Measurements from ENCODE around the gene COG2. TPM values are rescaled to one million over a fixed set of nuclear protein-coding genes. Genes with fewer than 3 reads are reported as not detected.
"Not testable (repeated sequence)": the region's sequence is repeated elsewhere in the genome, so short reads cannot be mapped to it uniquely, and the experiment has no call there.

COG2 gene
- total RNA-seq, 4 donors from 2014 or later: 21.5 to 46.5 (median 27.4) TPM

GRCh38 chr1:230650300-230650699 is 8.0 kb downstream of the COG2 start:
- Histone ChIP-seq H3K9me3 (no peaks in the 10 kb centered on the region), H3K4me3 (no peak overlapping the region), H3K36me3 (no peaks in the 10 kb centered on the region), H3K4me1 (peaks cover 0 to 13% of the 10 kb centered on the region in 2 donors), H3K27me3 (no peaks in the 10 kb centered on the region), H3K27ac (no peak overlapping the region)
- in situ Hi-C loops (cut with MboI; ENCODE audit: low sequenced_read_pairs in 4 of 4) (no loop called here), intact Hi-C loops (cut with DNase I; ENCODE audit: low total_unique reads) (no loop called here)
- no peak for TF ChIP-seq CTCF (IDR thresholded peaks at IDR 0.05 in 4 of 5, conservative IDR thresholded peaks at IDR 0.05 in 1 of 5)
- no peak for TF ChIP-seq POLR2A (IDR thresholded peaks at IDR 0.05)
- no peak for DNase-seq
- no peak for ATAC-seq

- intact Hi-C loops (cut with DNase I; ENCODE audit: low total_unique reads): no loop called here
- H3K27ac ChIP-seq: no peak overlapping the region
- no peaks in the 10 kb centered on the region for H3K9me3 ChIP-seq
- in situ Hi-C loops (cut with MboI; ENCODE audit: low sequenced_read_pairs in 4 of 4): no loop called here
- DNase-seq (no peak), ATAC-seq (no peak)
- H3K4me1 ChIP-seq: peaks cover 0 to 13% of the 10 kb centered on the region in 2 donors
- no peak overlapping the region for H3K4me3 ChIP-seq
- H3K36me3 ChIP-seq: no peaks in the 10 kb centered on the region
- TF ChIP-seq POLR2A (IDR thresholded peaks at IDR 0.05): no peak
- no peak for TF ChIP-seq CTCF (IDR thresholded peaks at IDR 0.05 in 4 of 5, conservative IDR thresholded peaks at IDR 0.05 in 1 of 5)
- no peaks in the 10 kb centered on the region for H3K27me3 ChIP-seq
Measured at GRCh38 chr1:230651235-230651634, 9.0 kb downstream of the COG2 start.

- ATAC-seq; DNase-seq; H3K27ac ChIP-seq; H3K4me1 ChIP-seq; in situ Hi-C loops (cut with MboI; ENCODE audit: low sequenced_read_pairs in 4 of 4); H3K9me3 ChIP-seq; intact Hi-C loops (cut with DNase I; ENCODE audit: low total_unique reads); H3K4me3 ChIP-seq; H3K27me3 ChIP-seq: not testable (repeated sequence)
- H3K36me3 ChIP-seq: peaks cover 0 to 28% of the 10 kb centered on the region in 2 donors
Measured at GRCh38 chr1:230656719-230657118, 14.4 kb downstream of the COG2 start.

GRCh38 chr1:230658103-230658502 is 15.8 kb downstream of the COG2 start:
- in situ Hi-C loops (cut with MboI; ENCODE audit: low sequenced_read_pairs in 4 of 4); H3K4me1 ChIP-seq; H3K4me3 ChIP-seq; DNase-seq; H3K27me3 ChIP-seq; H3K9me3 ChIP-seq; H3K27ac ChIP-seq; intact Hi-C loops (cut with DNase I; ENCODE audit: low total_unique reads); ATAC-seq: not testable (repeated sequence)
- H3K36me3 ChIP-seq: peaks cover 0 to 34% of the 10 kb centered on the region in 2 donors

GRCh38 chr1:230658691-230659090 is 16.4 kb downstream of the COG2 start:
- no peak overlapping the region for H3K27ac ChIP-seq
- no peaks in the 10 kb centered on the region for H3K4me1 ChIP-seq
- intact Hi-C loops (cut with DNase I; ENCODE audit: low total_unique reads): no loop called here
- H3K27me3 ChIP-seq: no peaks in the 10 kb centered on the region
- in situ Hi-C loops (cut with MboI; ENCODE audit: low sequenced_read_pairs in 4 of 4): no loop called here
- no peaks in the 10 kb centered on the region for H3K9me3 ChIP-seq
- no peak for DNase-seq
- ATAC-seq: no peak
- H3K4me3 ChIP-seq: no peak overlapping the region
- TF ChIP-seq POLR2A (IDR thresholded peaks at IDR 0.05): no peak
- peaks cover 0 to 40% of the 10 kb centered on the region in 2 donors for H3K36me3 ChIP-seq

- in situ Hi-C loops (cut with MboI; ENCODE audit: low sequenced_read_pairs in 4 of 4): no loop called here
- Histone ChIP-seq H3K27me3 (no peaks in the 10 kb centered on the region), H3K4me3 (no peak overlapping the region), H3K4me1 (no peaks in the 10 kb centered on the region), H3K27ac (no peak overlapping the region), H3K36me3 (peaks cover under 1 to 70% of the 10 kb centered on the region in 2 donors), H3K9me3 (no peaks in the 10 kb centered on the region)
- intact Hi-C loops (cut with DNase I; ENCODE audit: low total_unique reads): no loop called here
- TF ChIP-seq POLR2A (IDR thresholded peaks at IDR 0.05) (no peak), CTCF (IDR thresholded peaks at IDR 0.05 in 4 of 5, conservative IDR thresholded peaks at IDR 0.05 in 1 of 5) (no peak)
- DNase-seq (no peak), ATAC-seq (no peak)
Measured at GRCh38 chr1:230661976-230662375, 19.7 kb downstream of the COG2 start.

Measured in gastrocnemius medialis (tissue), 4 donors.